BLaER1 (cell line): ENCODE measurements around the gene TMEM209.
"Not testable (repeated sequence)": the region's sequence is repeated elsewhere in the genome, so short reads cannot be mapped to it uniquely, and the experiment has no call there.

Experiments
- H3K27ac ChIP-seq: shearing (Covaris generic); formaldehyde crosslinking; 2 replicates; pipeline ENCODE4 v1.8.1; 2022
- H3K27me3 ChIP-seq: shearing (Covaris generic); formaldehyde crosslinking; 2 replicates; pipeline ENCODE4 v1.8.1; 2022
- H3K36me3 ChIP-seq: shearing (Covaris generic); formaldehyde crosslinking; 2 replicates; pipeline ENCODE4 v1.8.1; 2022
- H3K4me1 ChIP-seq: shearing (Covaris generic); formaldehyde crosslinking; 2 replicates; pipeline ENCODE4 v1.8.1; 2022
- H3K4me2 ChIP-seq: shearing (Covaris generic); formaldehyde crosslinking; 2 replicates; pipeline ENCODE4 v1.8.1; 2022
- H3K4me3 ChIP-seq: shearing (Covaris generic); formaldehyde crosslinking; 2 replicates; pipeline ENCODE4 v1.8.1; 2022
- H3K9ac ChIP-seq: shearing (Covaris generic); formaldehyde crosslinking; 2 replicates; pipeline ENCODE4 v1.8.1; 2022
- H3K9me3 ChIP-seq: shearing (Covaris generic); formaldehyde crosslinking; 2 replicates; pipeline ENCODE4 v1.8.1; 2022
- H4K20me1 ChIP-seq: shearing (Covaris generic); formaldehyde crosslinking; 2 replicates; pipeline ENCODE4 v1.8.1; 2022
- Cebpa-rat ChIP-seq: shearing (Covaris generic); IDR thresholded peaks from 2 replicates; pipeline ENCODE4 v1.8.1; 2022

Gene TMEM209

GRCh38 chr7:130197094-130197493, 8.1 kb downstream of the TMEM209 start:
- Histone ChIP-seq H3K4me3 (no peak overlapping the region), H3K27ac (no peak overlapping the region), H3K9ac (no peak overlapping the region), H4K20me1 (no peaks in the 10 kb centered on the region), H3K9me3 (no peaks in the 10 kb centered on the region), H3K4me2 (no peak overlapping the region), H3K27me3 (no peaks in the 10 kb centered on the region), H3K36me3 (peaks cover 67% of the 10 kb centered on the region), H3K4me1 (no peaks in the 10 kb centered on the region)
- no peak for TF ChIP-seq Cebpa-rat

DNA sequence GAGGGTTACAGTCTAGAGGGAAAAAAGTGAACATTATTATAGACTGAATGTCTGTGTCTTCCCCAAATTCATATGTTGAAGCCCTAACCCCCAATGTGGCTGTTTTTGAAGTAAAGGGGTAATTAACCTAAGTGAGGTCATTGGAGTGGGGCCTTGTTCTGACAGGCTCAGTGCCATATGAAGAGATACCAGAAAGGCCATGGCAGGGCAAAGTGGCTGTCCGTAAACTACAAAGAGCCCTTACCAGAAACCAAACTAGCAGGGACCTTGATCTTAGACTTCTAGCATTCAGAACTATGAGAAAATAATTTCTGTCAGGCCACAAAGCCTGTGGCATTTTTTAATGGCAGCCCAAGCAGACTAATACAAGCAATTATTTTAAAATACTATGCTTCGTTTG, 8.7 kb downstream of the TMEM209 start:
- Histone ChIP-seq H3K27me3 (no peaks in the 10 kb centered on the region), H3K9ac (no peak overlapping the region), H3K36me3 (peaks cover 61% of the 10 kb centered on the region), H3K27ac (no peak overlapping the region), H3K9me3 (no peaks in the 10 kb centered on the region), H3K4me3 (no peak overlapping the region), H3K4me2 (no peak overlapping the region), H3K4me1 (no peaks in the 10 kb centered on the region), H4K20me1 (no peaks in the 10 kb centered on the region)
- TF ChIP-seq Cebpa-rat = no peak

- no peaks in the 10 kb centered on the region for H3K27me3 ChIP-seq
- no peak overlapping the region for H3K4me2 ChIP-seq
- no peaks in the 10 kb centered on the region for H3K4me1 ChIP-seq
- TF ChIP-seq Cebpa-rat = no peak
- no peaks in the 10 kb centered on the region for H4K20me1 ChIP-seq
- H3K27ac ChIP-seq = no peak overlapping the region
- H3K9ac ChIP-seq = no peak overlapping the region
- no peaks in the 10 kb centered on the region for H3K9me3 ChIP-seq
- H3K4me3 ChIP-seq = no peak overlapping the region
- peaks cover 62% of the 10 kb centered on the region for H3K36me3 ChIP-seq
Observed at GRCh38 chr7:130195396-130195795, 9.8 kb downstream of the TMEM209 start.

- Histone ChIP-seq H3K4me2 (no peak overlapping the region), H3K27me3 (no peaks in the 10 kb centered on the region), H3K4me1 (no peaks in the 10 kb centered on the region), H3K9me3 (no peaks in the 10 kb centered on the region), H3K36me3 (peaks cover 52% of the 10 kb centered on the region), H4K20me1 (no peaks in the 10 kb centered on the region), H3K27ac (no peak overlapping the region), H3K4me3 (no peak overlapping the region), H3K9ac (no peak overlapping the region)
- TF ChIP-seq Cebpa-rat = no peak
Observed at GRCh38 chr7:130191791-130192190, 13.4 kb downstream of the TMEM209 start.

DNA sequence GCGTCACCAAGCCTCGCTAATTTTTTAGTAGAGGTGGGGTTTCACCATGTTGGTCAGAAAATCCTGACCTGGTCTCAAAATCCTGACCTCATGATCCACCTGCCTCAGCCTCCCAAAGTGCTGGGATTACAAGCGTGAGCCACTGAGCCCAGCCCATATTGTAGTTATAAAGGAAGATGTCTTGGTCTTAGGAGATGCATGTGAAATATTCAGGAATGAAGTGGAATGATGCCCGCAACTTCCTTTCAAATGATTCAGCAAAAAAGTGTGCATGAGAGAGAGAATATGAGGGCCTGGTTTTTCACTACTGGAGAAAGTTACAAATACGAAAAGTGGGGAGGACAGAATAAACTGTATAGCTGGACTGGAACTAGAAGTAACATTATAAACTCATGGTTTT, 15.9 kb downstream of the TMEM209 start:
- Histone ChIP-seq H3K27me3 (no peaks in the 10 kb centered on the region), H4K20me1 (no peaks in the 10 kb centered on the region), H3K27ac (no peak overlapping the region), H3K4me2 (no peak overlapping the region), H3K4me1 (no peaks in the 10 kb centered on the region), H3K9ac (no peak overlapping the region), H3K36me3 (peaks cover 63% of the 10 kb centered on the region), H3K4me3 (no peak overlapping the region), H3K9me3 (no peaks in the 10 kb centered on the region)
- no peak for TF ChIP-seq Cebpa-rat

GRCh38 chr7:130187360-130187759, 17.8 kb downstream of the TMEM209 start:
- TF ChIP-seq Cebpa-rat = no peak
- no peaks in the 10 kb centered on the region for H3K9me3 ChIP-seq
- H3K27ac ChIP-seq = no peak overlapping the region
- H3K4me2 ChIP-seq = no peak overlapping the region
- H3K9ac ChIP-seq = no peak overlapping the region
- peaks cover 62% of the 10 kb centered on the region for H3K36me3 ChIP-seq
- H4K20me1 ChIP-seq = no peaks in the 10 kb centered on the region
- no peak overlapping the region for H3K4me3 ChIP-seq
- no peaks in the 10 kb centered on the region for H3K27me3 ChIP-seq
- no peaks in the 10 kb centered on the region for H3K4me1 ChIP-seq

- not testable (repeated sequence) for H4K20me1 ChIP-seq, H3K27ac ChIP-seq, H3K9me3 ChIP-seq, H3K9ac ChIP-seq, H3K4me1 ChIP-seq, H3K4me2 ChIP-seq, H3K27me3 ChIP-seq, H3K4me3 ChIP-seq
- H3K36me3 ChIP-seq = peaks cover 69% of the 10 kb centered on the region
Observed at GRCh38 chr7:130184349-130184748, 20.9 kb downstream of the TMEM209 start.

- Histone ChIP-seq H3K27ac (no peak overlapping the region), H3K4me2 (no peak overlapping the region), H4K20me1 (0 out of 2 replicates have a peak, but pooled peaks cover 7% of the 10 kb centered on the region), H3K4me3 (no peak overlapping the region), H3K27me3 (no peaks in the 10 kb centered on the region), H3K4me1 (no peaks in the 10 kb centered on the region), H3K9ac (no peak overlapping the region), H3K9me3 (no peaks in the 10 kb centered on the region), H3K36me3 (peaks cover 73% of the 10 kb centered on the region)
- TF ChIP-seq Cebpa-rat = no peak
Observed at GRCh38 chr7:130182990-130183389, 22.2 kb downstream of the TMEM209 start.

DNA sequence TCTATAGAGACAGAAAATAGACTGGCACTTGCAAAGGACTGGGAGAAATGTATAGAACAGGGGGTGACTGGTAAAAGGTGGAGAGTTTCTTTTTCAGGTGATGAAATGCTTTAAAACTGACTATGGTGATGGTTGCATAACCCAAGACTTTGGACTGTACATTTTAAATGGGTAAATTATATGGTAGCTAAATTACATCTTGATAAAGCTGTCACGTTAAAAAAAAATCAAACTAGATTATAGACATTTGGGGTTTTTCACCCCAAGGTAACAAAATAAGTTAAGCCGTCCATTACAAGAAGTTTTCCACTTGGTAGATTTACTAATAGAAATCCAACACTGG, 24.0 kb downstream of the TMEM209 start:
- TF ChIP-seq Cebpa-rat = no peak
- Histone ChIP-seq H3K9me3 (no peaks in the 10 kb centered on the region), H3K9ac (no peak overlapping the region), H3K36me3 (peaks cover 75% of the 10 kb centered on the region), H3K4me3 (no peak overlapping the region), H3K27me3 (no peaks in the 10 kb centered on the region), H3K4me2 (no peak overlapping the region), H3K4me1 (no peaks in the 10 kb centered on the region), H3K27ac (no peak overlapping the region), H4K20me1 (0 out of 2 replicates have a peak, but pooled peaks cover 7% of the 10 kb centered on the region)

GRCh38 chr7:130180571-130181262, 24.5 kb downstream of the TMEM209 start:
- Histone ChIP-seq H3K27me3 (no peaks in the 10 kb centered on the region), H3K9me3 (no peaks in the 10 kb centered on the region), H3K4me3 (no peak overlapping the region), H3K4me1 (no peaks in the 10 kb centered on the region), H3K9ac (no peak overlapping the region), H3K36me3 (peaks cover 75% of the 10 kb centered on the region), H3K4me2 (no peak overlapping the region), H4K20me1 (0 out of 2 replicates have a peak, but pooled peaks cover 7% of the 10 kb centered on the region), H3K27ac (no peak overlapping the region)
- TF ChIP-seq Cebpa-rat = no peak

GRCh38 chr7:130179631-130180030, 25.6 kb downstream of the TMEM209 start:
- H3K9ac ChIP-seq = no peak overlapping the region
- no peak overlapping the region for H3K4me3 ChIP-seq
- no peaks in the 10 kb centered on the region for H3K9me3 ChIP-seq
- 0 out of 2 replicates have a peak, but pooled peaks cover 7% of the 10 kb centered on the region for H4K20me1 ChIP-seq
- H3K27me3 ChIP-seq = no peaks in the 10 kb centered on the region
- no peak overlapping the region for H3K27ac ChIP-seq
- no peak for TF ChIP-seq Cebpa-rat
- H3K4me2 ChIP-seq = no peak overlapping the region
- H3K4me1 ChIP-seq = no peaks in the 10 kb centered on the region
- H3K36me3 ChIP-seq = peaks cover 71% of the 10 kb centered on the region
